Neuronal stem cell (in vitro differentiated cells): Measurements from ENCODE around the gene KRT80.

ENCODE experiments used
- DNase-seq: peaks from one replicate; pipeline ENCODE4 v3.0.0-alpha.2; 2013; ENCODE audit warnings: low spot score
- H2AFZ ChIP-seq: one replicate; pipeline ENCODE4 v1.6.1; 2013; ENCODE audit warnings: mild to moderate bottlenecking, low read length, inconsistent platforms
- H2AK5ac ChIP-seq: 2 replicates; pipeline ENCODE4 v1.6.1; 2013; ENCODE audit warnings: low read depth, mild to moderate bottlenecking, inconsistent platforms, low read length, moderate library complexity, mixed read lengths
- H2BK120ac ChIP-seq: 2 replicates; pipeline ENCODE4 v1.6.1; 2013; ENCODE audit warnings: low read depth, mild to moderate bottlenecking, inconsistent platforms, low read length, moderate library complexity, mixed read lengths
- H2BK12ac ChIP-seq: one replicate; pipeline ENCODE4 v1.6.1; 2013; ENCODE audit warnings: low read length, inconsistent platforms
- H2BK15ac ChIP-seq: 2 replicates; pipeline ENCODE4 v1.6.1; 2013; ENCODE audit warnings: mild to moderate bottlenecking, low read length, inconsistent platforms, mixed read lengths
- H2BK5ac ChIP-seq: one replicate; pipeline ENCODE4 v1.6.1; 2013; ENCODE audit warnings: inconsistent platforms, mild to moderate bottlenecking, low read length, moderate library complexity
- H3K14ac ChIP-seq: one replicate; pipeline ENCODE4 v1.6.1; 2013; ENCODE audit warnings: low read length, inconsistent platforms
- H3K18ac ChIP-seq: 2 replicates; pipeline ENCODE4 v1.6.1; 2013; ENCODE audit warnings: low read length, inconsistent platforms
- H3K23ac ChIP-seq: 2 replicates; pipeline ENCODE4 v1.6.1; 2013; ENCODE audit warnings: low read depth, mild to moderate bottlenecking, mixed read lengths, low read length, inconsistent platforms; ENCODE audit not compliant: poor library complexity
- H3K27ac ChIP-seq: replicated peaks from 3 replicates; pipeline ENCODE4 v1.5.1; 2013; ENCODE audit warnings: low read length, inconsistent platforms
- H3K27me3 ChIP-seq, 3 experiments: 2 replicates each; pipeline ENCODE4 v1.6.1; 2013; ENCODE audit warnings: low read length in 3 of 3, mild to moderate bottlenecking in 2 of 3, inconsistent platforms in 1 of 3, low read depth in 1 of 3, mixed read lengths in 1 of 3, moderate library complexity in 1 of 3; ENCODE audit not compliant: control insufficient read depth in 3 of 3, insufficient read depth in 3 of 3
- H3K36me3 ChIP-seq, 2 donors: replicated peaks in 1 of 2; 2 replicates each; pipeline ENCODE4 v1.6.1; 2013; ENCODE audit warnings: low read length in 2 of 2; ENCODE audit not compliant: control insufficient read depth in 2 of 2, insufficient read depth in 2 of 2
- H3K4ac ChIP-seq: 2 replicates; pipeline ENCODE4 v1.6.1; 2013; ENCODE audit warnings: inconsistent platforms, mild to moderate bottlenecking, low read length, moderate library complexity
- H3K4me1 ChIP-seq, 2 donors: 1 replicate in 1 of 2; 2 replicates in 1 of 2; pipeline ENCODE4 v1.6.1; 2013; ENCODE audit warnings: low read length in 2 of 2, low read depth in 1 of 2; ENCODE audit not compliant: control insufficient read depth in 2 of 2, insufficient read depth in 1 of 2
- H3K4me2 ChIP-seq: one replicate; pipeline ENCODE4 v1.6.1; 2013; ENCODE audit warnings: mild to moderate bottlenecking, low read length, inconsistent platforms; ENCODE audit not compliant: insufficient read depth, poor library complexity, severe bottlenecking
- H3K4me3 ChIP-seq, 2 donors: 2 replicates each; pipeline ENCODE4 v1.5.1; 2013; ENCODE audit warnings: low read length in 2 of 2, mild to moderate bottlenecking in 2 of 2, inconsistent platforms in 1 of 2, moderate library complexity in 1 of 2
- H3K79me1 ChIP-seq: one replicate; pipeline ENCODE4 v1.6.1; 2013; ENCODE audit warnings: low read depth, mild to moderate bottlenecking, inconsistent platforms, low read length, moderate library complexity
- H3K9ac ChIP-seq: one replicate; pipeline ENCODE4 v1.6.1; 2013; ENCODE audit warnings: mild to moderate bottlenecking, low read depth, low read length, inconsistent platforms; ENCODE audit not compliant: poor library complexity
- H3K9me3 ChIP-seq, 2 donors: replicated peaks in 1 of 2; 2 replicates each; pipeline versions ENCODE3 to v1.6.1; 2013; ENCODE audit warnings: low read length in 2 of 2, mild to moderate bottlenecking in 2 of 2, inconsistent platforms in 1 of 2, low read depth in 1 of 2, mixed read lengths in 1 of 2, moderate library complexity in 1 of 2; ENCODE audit not compliant: control insufficient read depth in 2 of 2, insufficient read depth in 1 of 2
- H4K8ac ChIP-seq: one replicate; pipeline ENCODE4 v1.6.1; 2013; ENCODE audit warnings: low read depth, mild to moderate bottlenecking, inconsistent platforms, low read length, moderate library complexity
- H4K91ac ChIP-seq: one replicate; pipeline ENCODE4 v1.6.1; 2013; ENCODE audit warnings: low read length, low read depth, mild to moderate bottlenecking, inconsistent platforms; ENCODE audit not compliant: poor library complexity
- WGBS, 2 donors: extraction: QIAGEN DNeasy Blood & Tissue Kit; methylation state at CpG; one replicate each; pipeline ENCODE4 v1.1.7; 2013; ENCODE audit warnings: missing lambda C conversion rate in 2 of 2, mixed read lengths in 1 of 2; ENCODE audit not compliant: insufficient read length in 2 of 2, insufficient replicate concordance in 1 of 2; ENCODE audit errors: extremely low coverage in 2 of 2; 5-methylcytosine and 5-hydroxymethylcytosine counted together

Gene KRT80

GRCh38 chr12:52132754-52133161 is 59.1 kb downstream of the KRT80 start:
- DNase-seq: no peak
- Histone ChIP-seq H4K91ac (no peak overlapping the region), H2BK5ac (no peak overlapping the region), H4K8ac (no peak overlapping the region), H3K4me1 (peaks cover 0 to 3% of the 10 kb centered on the region in 2 donors), H3K27me3 (no peaks in the 10 kb centered on the region), H2BK12ac (no peak overlapping the region), H3K4me3 (no peak overlapping the region), H3K4ac (no peak overlapping the region), H3K27ac (no peak overlapping the region), H3K14ac (no peak overlapping the region), H2BK120ac (no peak overlapping the region), H2AK5ac (no peak overlapping the region), H2AFZ (no peak overlapping the region), H3K36me3 (no peaks in the 10 kb centered on the region), H3K9me3 (no peaks in the 10 kb centered on the region), H2BK15ac (no peak overlapping the region), H3K9ac (no peak overlapping the region), H3K18ac (no peak overlapping the region), H3K4me2 (no peak overlapping the region), H3K79me1 (no peaks in the 10 kb centered on the region), H3K23ac (no peak overlapping the region)
- WGBS, 2 donors: no CpG with 5 or more reads among the region's 3 CpGs

GRCh38 chr12:52130711-52131110 is 61.1 kb downstream of the KRT80 start:
- peaks cover 4 to 10% of the 10 kb centered on the region in 2 donors for H3K4me1 ChIP-seq
- H2BK5ac ChIP-seq: no peak overlapping the region
- H3K4ac ChIP-seq: no peak overlapping the region
- no peaks in the 10 kb centered on the region for H3K9me3 ChIP-seq
- H2BK120ac ChIP-seq: no peak overlapping the region
- H3K4me3 ChIP-seq: no peak overlapping the region
- no peaks in the 10 kb centered on the region for H3K27me3 ChIP-seq
- H4K91ac ChIP-seq: no peak overlapping the region
- no peak overlapping the region for H2BK15ac ChIP-seq
- H2AK5ac ChIP-seq: no peak overlapping the region
- H3K23ac ChIP-seq: no peak overlapping the region
- H3K9ac ChIP-seq: no peak overlapping the region
- no peak for DNase-seq
- no peak overlapping the region for H3K14ac ChIP-seq
- WGBS, 2 donors: no CpG with 5 or more reads among the region's 5 CpGs
- H3K79me1 ChIP-seq: no peaks in the 10 kb centered on the region
- H3K18ac ChIP-seq: peak overlapping the region; percentile 84
- no peak overlapping the region for H4K8ac ChIP-seq
- H2AFZ ChIP-seq: no peak overlapping the region
- no peak overlapping the region for H3K4me2 ChIP-seq
- no peak overlapping the region for H3K27ac ChIP-seq
- no peaks in the 10 kb centered on the region for H3K36me3 ChIP-seq
- H2BK12ac ChIP-seq: no peak overlapping the region

GRCh38 chr12:52127683-52128450 is 63.9 kb downstream of the KRT80 start:
- Histone ChIP-seq H4K8ac (no peak overlapping the region), H2AFZ (no peak overlapping the region), H2BK120ac (no peak overlapping the region), H3K9ac (no peak overlapping the region), H3K9me3 (no peaks in the 10 kb centered on the region), H3K79me1 (no peaks in the 10 kb centered on the region), H3K18ac (no peak overlapping the region), H3K4me1 (peaks cover 16 to 17% of the 10 kb centered on the region in 2 donors), H4K91ac (no peak overlapping the region), H2BK15ac (no peak overlapping the region), H3K27ac (no peak overlapping the region), H3K36me3 (no peaks in the 10 kb centered on the region), H3K4me2 (no peak overlapping the region), H3K27me3 (peaks cover 0 to 7% (median 0%) of the 10 kb centered on the region in 3 experiments), H2AK5ac (no peak overlapping the region), H2BK12ac (no peak overlapping the region), H3K23ac (no peak overlapping the region), H3K4ac (no peak overlapping the region), H3K4me3 (no peak overlapping the region), H3K14ac (no peak overlapping the region), H2BK5ac (no peak overlapping the region)
- WGBS, 2 donors: no CpG with 5 or more reads among the region's 10 CpGs
- no peak for DNase-seq

- no peak for DNase-seq
- Histone ChIP-seq H2AFZ (no peak overlapping the region), H3K27me3 (peaks cover 0 to 11% (median 0%) of the 10 kb centered on the region in 3 experiments), H3K9ac (no peak overlapping the region), H3K79me1 (no peaks in the 10 kb centered on the region), H2BK15ac (peak overlapping the region; percentile 50), H3K18ac (peak overlapping the region; percentile 41), H4K91ac (no peak overlapping the region), H2BK12ac (no peak overlapping the region), H3K36me3 (no peaks in the 10 kb centered on the region), H3K4me1 (peaks cover 16 to 19% of the 10 kb centered on the region in 2 donors), H3K14ac (no peak overlapping the region), H4K8ac (no peak overlapping the region), H2BK120ac (no peak overlapping the region), H3K27ac (no peak overlapping the region), H2AK5ac (peak overlapping the region; percentile 97), H2BK5ac (peak overlapping the region; percentile 16), H3K4ac (no peak overlapping the region), H3K23ac (no peak overlapping the region), H3K4me2 (no peak overlapping the region), H3K9me3 (no peaks in the 10 kb centered on the region), H3K4me3 (no peak overlapping the region)
- no CpG with 5 or more reads among the region's 21 CpGs for WGBS, 2 donors
Measured at GRCh38 chr12:52126605-52127578, 64.9 kb downstream of the KRT80 start.
